ENCODE results near the gene ERBB4. TPM values are rescaled to one million over a fixed set of nuclear protein-coding genes. Genes with fewer than 3 reads are reported as not detected.

Gene ERBB4
- total RNA-seq, 1 experiment from 2014 or later: 2.9 TPM

DNA sequence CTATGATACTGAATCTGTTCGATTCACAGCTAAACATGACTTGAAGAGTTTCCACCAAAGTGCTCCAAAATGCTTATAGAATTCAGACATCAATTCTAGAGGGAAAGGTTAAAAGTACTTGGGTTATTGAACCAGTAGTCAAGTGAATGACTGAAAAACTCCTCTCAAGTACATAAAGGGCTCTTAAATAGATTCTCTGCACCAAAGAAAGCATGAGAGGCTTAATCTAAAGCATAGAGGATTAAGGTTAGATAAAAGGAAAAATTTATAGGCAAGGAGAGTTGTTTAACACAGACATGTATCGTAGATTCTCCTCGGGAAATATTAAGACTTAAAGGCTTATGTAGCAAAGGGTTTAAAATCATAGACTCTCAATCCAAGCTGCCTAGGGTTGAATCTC lies 701.4 kb downstream of the ERBB4 start:
- BruUV-seq (replicated peaks): no TSS peak
- TF ChIP-seq, protein P1, sequence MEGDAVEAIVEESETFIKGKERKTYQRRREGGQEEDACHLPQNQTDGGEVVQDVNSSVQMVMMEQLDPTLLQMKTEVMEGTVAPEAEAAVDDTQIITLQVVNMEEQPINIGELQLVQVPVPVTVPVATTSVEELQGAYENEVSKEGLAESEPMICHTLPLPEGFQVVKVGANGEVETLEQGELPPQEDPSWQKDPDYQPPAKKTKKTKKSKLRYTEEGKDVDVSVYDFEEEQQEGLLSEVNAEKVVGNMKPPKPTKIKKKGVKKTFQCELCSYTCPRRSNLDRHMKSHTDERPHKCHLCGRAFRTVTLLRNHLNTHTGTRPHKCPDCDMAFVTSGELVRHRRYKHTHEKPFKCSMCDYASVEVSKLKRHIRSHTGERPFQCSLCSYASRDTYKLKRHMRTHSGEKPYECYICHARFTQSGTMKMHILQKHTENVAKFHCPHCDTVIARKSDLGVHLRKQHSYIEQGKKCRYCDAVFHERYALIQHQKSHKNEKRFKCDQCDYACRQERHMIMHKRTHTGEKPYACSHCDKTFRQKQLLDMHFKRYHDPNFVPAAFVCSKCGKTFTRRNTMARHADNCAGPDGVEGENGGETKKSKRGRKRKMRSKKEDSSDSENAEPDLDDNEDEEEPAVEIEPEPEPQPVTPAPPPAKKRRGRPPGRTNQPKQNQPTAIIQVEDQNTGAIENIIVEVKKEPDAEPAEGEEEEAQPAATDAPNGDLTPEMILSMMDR (IDR thresholded peaks at IDR 0.05; ENCODE audit: unreplicated experiment): no peak
- DNase-seq: no peak

DNA sequence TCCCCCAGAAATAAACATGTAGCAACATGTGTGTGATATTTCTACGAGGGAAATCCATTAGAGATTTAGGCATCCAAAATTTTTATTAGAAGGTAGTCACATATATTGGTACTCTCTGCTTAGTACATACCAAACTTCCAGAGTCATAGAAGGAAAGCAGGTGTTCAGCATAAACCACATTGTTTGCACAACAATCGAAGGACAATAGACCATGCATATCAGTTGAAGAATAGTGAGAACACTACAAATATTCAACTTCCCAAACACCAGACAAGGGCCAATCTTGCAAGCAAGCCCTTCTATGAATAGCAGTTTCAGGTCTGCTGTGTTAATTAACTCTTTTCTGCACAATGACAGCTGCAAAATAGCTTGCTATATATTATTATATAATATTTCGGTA lies 702.2 kb downstream of the ERBB4 start:
- no TSS peak for BruUV-seq (replicated peaks)
- Mint-ChIP-seq H3K27ac (ENCODE audit: unreplicated experiment) (no peak overlapping the region), H3K9me3 (ENCODE audit: low read depth, unreplicated experiment) (no peaks in the 10 kb centered on the region), H3K4me3 (ENCODE audit: low read depth, unreplicated experiment) (no peak overlapping the region), H3K4me1 (ENCODE audit: low read depth, unreplicated experiment) (peaks cover 14% of the 10 kb centered on the region), H3K36me3 (ENCODE audit: insufficient read depth, unreplicated experiment) (no peaks in the 10 kb centered on the region), H3K27me3 (ENCODE audit: unreplicated experiment) (no peaks in the 10 kb centered on the region)
- TF ChIP-seq, protein P1 (IDR thresholded peaks at IDR 0.05; ENCODE audit: unreplicated experiment): no peak
- intact Hi-C loops (cut with micrococcal nuclease; ENCODE audit: unreplicated experiment): no loop called here
- DNase-seq: no peak
- CTCF ChIA-PET: no interaction called here

More for the DNA sequence above, 701.4 kb downstream of the ERBB4 start:
- Mint-ChIP-seq H3K4me1 (ENCODE audit: low read depth, unreplicated experiment) (peaks cover 14% of the 10 kb centered on the region), H3K27me3 (ENCODE audit: unreplicated experiment) (no peaks in the 10 kb centered on the region), H3K36me3 (ENCODE audit: insufficient read depth, unreplicated experiment) (no peaks in the 10 kb centered on the region), H3K4me3 (ENCODE audit: low read depth, unreplicated experiment) (no peak overlapping the region), H3K9me3 (ENCODE audit: low read depth, unreplicated experiment) (no peaks in the 10 kb centered on the region), H3K27ac (ENCODE audit: unreplicated experiment) (no peak overlapping the region)
- intact Hi-C loops (cut with micrococcal nuclease; ENCODE audit: unreplicated experiment): no loop called here
- CTCF ChIA-PET: no interaction called here

DNA sequence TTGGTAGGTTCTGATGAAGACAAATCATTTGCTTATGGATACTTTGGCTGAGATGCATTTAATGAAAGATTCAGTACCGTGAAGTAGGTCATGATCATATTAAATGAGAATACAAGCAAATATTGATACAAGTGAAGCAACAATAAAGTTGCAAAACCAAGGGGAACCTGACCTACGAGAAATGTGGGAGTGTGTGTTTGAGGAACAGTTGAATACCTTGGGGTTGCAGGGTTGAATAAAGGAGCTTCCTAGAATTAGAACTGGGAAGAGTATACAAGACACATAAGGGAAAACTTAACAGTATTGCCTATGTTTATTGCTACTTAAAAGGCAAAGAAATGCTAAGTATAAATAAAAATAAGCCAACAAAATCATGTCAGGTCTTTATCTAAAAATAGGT lies 702.9 kb downstream of the ERBB4 start:
- Mint-ChIP-seq H3K9me3 (ENCODE audit: low read depth, unreplicated experiment) (no peaks in the 10 kb centered on the region), H3K4me3 (ENCODE audit: low read depth, unreplicated experiment) (no peak overlapping the region), H3K4me1 (ENCODE audit: low read depth, unreplicated experiment) (peaks cover 14% of the 10 kb centered on the region), H3K27ac (ENCODE audit: unreplicated experiment) (no peak overlapping the region), H3K27me3 (ENCODE audit: unreplicated experiment) (no peaks in the 10 kb centered on the region), H3K36me3 (ENCODE audit: insufficient read depth, unreplicated experiment) (no peaks in the 10 kb centered on the region)
- BruUV-seq (replicated peaks): no TSS peak
- no peak for DNase-seq
- intact Hi-C loops (cut with micrococcal nuclease; ENCODE audit: unreplicated experiment): no loop called here
- TF ChIP-seq, protein P1 (IDR thresholded peaks at IDR 0.05; ENCODE audit: unreplicated experiment): no peak
- CTCF ChIA-PET: no interaction called here

DNA sequence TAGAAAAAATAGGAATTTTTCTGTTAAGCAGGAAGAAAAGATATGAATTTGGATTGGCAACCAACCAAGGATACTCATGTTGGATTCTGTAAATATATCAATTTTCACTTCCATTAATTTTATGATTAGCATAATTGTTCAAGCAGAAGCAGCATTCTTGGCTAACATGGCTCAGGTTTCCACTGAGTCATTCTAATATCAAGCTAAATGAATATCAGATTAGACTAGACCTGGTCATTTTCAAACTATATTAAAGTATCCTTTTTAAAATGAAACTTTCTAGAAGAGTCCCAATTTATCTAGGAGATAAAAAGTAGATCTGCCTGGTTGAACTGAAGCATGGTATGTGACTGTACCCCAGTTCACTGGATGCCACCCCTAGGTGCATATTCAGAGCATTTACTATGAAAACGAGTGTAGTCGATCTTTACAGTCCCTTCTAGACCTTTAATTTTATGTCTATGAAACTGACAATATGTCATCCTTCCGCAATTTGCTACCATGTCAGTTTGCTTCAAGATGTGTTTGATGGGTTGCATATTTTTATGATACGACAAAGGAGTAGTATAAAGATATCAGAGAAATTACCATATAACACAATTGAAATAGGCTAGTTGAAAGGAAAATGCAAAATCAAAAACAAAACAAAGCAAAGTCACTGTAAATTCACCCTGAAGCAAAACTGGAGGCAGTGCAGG lies 704.9 kb downstream of the ERBB4 start:
- CTCF ChIA-PET: interaction anchor here (0.6 kb wide), 1 partner anchor 109 kb away, joined by 3 read pairs; no protein-coding TSS in a partner anchor
- Mint-ChIP-seq H3K27me3 (ENCODE audit: unreplicated experiment) (no peaks in the 10 kb centered on the region), H3K4me1 (ENCODE audit: low read depth, unreplicated experiment) (peaks cover 14% of the 10 kb centered on the region), H3K4me3 (ENCODE audit: low read depth, unreplicated experiment) (no peak overlapping the region), H3K27ac (ENCODE audit: unreplicated experiment) (no peak overlapping the region), H3K36me3 (ENCODE audit: insufficient read depth, unreplicated experiment) (no peaks in the 10 kb centered on the region), H3K9me3 (ENCODE audit: low read depth, unreplicated experiment) (no peaks in the 10 kb centered on the region)
- no TSS peak for BruUV-seq (replicated peaks)
- TF ChIP-seq, protein P1 (IDR thresholded peaks at IDR 0.05; ENCODE audit: unreplicated experiment): no peak
- intact Hi-C loops (cut with micrococcal nuclease; ENCODE audit: unreplicated experiment): no loop called here
- DNase-seq: no peak

Measured in Calu3 (cell line).